Smooth muscle cell (in vitro differentiated cells): ENCODE measurements around the gene FYB1. TPM values are rescaled to one million over a fixed set of nuclear protein-coding genes. Genes with fewer than 3 reads are reported as not detected.

Source experiments
- DNase-seq: peaks from one replicate; lab custom pipeline; 2025; ENCODE audit not compliant: unreplicated experiment; lab: John Stamatoyannopoulos, UW
- H2AFZ ChIP-seq: fragments of 200-600 bp; sonication (generic); 2 replicates; pipeline ENCODE4 v1.6.0; 2016; ENCODE audit warnings: antibody characterized with exemption, low read depth, mild to moderate bottlenecking
- H3F3A ChIP-seq: fragments of 200-600 bp; sonication (generic); 2 replicates; pipeline ENCODE4 v1.6.0; 2017; ENCODE audit warnings: antibody characterized with exemption, low read depth
- H3K27ac ChIP-seq: fragments of 200-600 bp; sonication (generic); 2 replicates; pipeline ENCODE4 v1.5.1; 2016; ENCODE audit warnings: low read depth, mild to moderate bottlenecking
- H3K27me3 ChIP-seq: fragments of 200-600 bp; sonication (generic); 2 replicates; pipeline ENCODE4 v1.6.1; 2016; ENCODE audit warnings: low read depth, mild to moderate bottlenecking
- H3K36me3 ChIP-seq: fragments of 200-600 bp; sonication (generic); 2 replicates; pipeline ENCODE4 v1.5.1; 2016; ENCODE audit warnings: low read depth
- H3K4me1 ChIP-seq: fragments of 200-600 bp; sonication (generic); 2 replicates; pipeline ENCODE4 v1.5.1; 2016; ENCODE audit warnings: low read depth
- H3K4me2 ChIP-seq: fragments of 200-600 bp; sonication (generic); 2 replicates; pipeline ENCODE4 v1.6.0; 2016; ENCODE audit warnings: mild to moderate bottlenecking
- H3K4me3 ChIP-seq: fragments of 200-600 bp; sonication (generic); 2 replicates; pipeline ENCODE4 v1.5.1; 2016; ENCODE audit warnings: mild to moderate bottlenecking
- H3K79me2 ChIP-seq: fragments of 200-600 bp; sonication (generic); 2 replicates; pipeline ENCODE4 v1.6.0; 2016; ENCODE audit warnings: low read depth, mild to moderate bottlenecking
- H3K9ac ChIP-seq: fragments of 200-600 bp; sonication (generic); 2 replicates; pipeline ENCODE4 v1.6.0; 2016; ENCODE audit warnings: low read depth
- H3K9me3 ChIP-seq: fragments of 200-600 bp; sonication (generic); replicated peaks from 2 replicates; pipeline ENCODE4 v1.5.1; 2016; ENCODE audit warnings: low read depth
- H4K20me1 ChIP-seq: fragments of 200-600 bp; sonication (generic); 2 replicates; pipeline ENCODE4 v1.6.0; 2016; ENCODE audit warnings: low read depth
- CTCF ChIP-seq: fragments of 200-600 bp; sonication (generic); IDR thresholded peaks from 2 replicates; pipeline ENCODE4 v1.5.1; 2017; ENCODE audit warnings: borderline replicate concordance, mild to moderate bottlenecking, antibody characterized with exemption; ENCODE audit not compliant: insufficient read depth, poor library complexity, severe bottlenecking
- WGBS: methylation state at CpG from one replicate; pipeline ENCODE4 v1.1.7; 2016; ENCODE audit warnings: low lambda C conversion rate; 5-methylcytosine and 5-hydroxymethylcytosine counted together
- polyA plus RNA-seq: library from polyadenylated mRNA; unstranded; fragments of >200 nt; fragmentation: Nextera tagmentation; extraction: Ambion mirVana; gene quantifications from 2 replicates; pipeline ENCODE4 v1.2.1, GENCODE V29; 2016
- total RNA-seq: library from RNA; depleted of rRNA; stranded (reverse); fragments of >200 nt; gene quantifications from 2 replicates; pipeline ENCODE4 v1.2.3, GENCODE V29; 2014

Gene FYB1
- total and polyA plus RNA-seq, 2 experiments from 2014 or later, result 0.06 to 0.22 TPM

DNA sequence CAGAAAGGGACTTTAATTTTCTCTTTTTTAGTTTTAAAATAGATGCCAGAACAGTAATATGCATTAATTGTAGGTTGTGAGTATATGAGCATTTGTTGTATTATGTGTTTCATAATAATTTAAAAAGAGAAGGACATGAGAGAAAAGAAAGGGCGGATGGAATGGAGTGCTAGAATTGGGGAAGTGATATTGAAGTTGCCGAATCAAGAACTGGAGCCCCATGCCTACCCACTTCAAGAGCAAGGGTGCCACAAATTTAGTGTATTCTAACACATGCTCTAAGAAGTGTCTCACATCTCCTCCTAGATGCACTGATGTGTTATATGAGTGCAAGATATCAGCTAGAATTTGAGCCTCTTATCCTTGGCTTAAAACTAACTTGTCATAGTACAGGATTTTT is 43.6 kb upstream of the FYB1 start:
- H3K9ac ChIP-seq, result no peak overlapping the region
- H3K4me1 ChIP-seq, result no peaks in the 10 kb centered on the region
- no peaks in the 10 kb centered on the region for H3F3A ChIP-seq

DNA sequence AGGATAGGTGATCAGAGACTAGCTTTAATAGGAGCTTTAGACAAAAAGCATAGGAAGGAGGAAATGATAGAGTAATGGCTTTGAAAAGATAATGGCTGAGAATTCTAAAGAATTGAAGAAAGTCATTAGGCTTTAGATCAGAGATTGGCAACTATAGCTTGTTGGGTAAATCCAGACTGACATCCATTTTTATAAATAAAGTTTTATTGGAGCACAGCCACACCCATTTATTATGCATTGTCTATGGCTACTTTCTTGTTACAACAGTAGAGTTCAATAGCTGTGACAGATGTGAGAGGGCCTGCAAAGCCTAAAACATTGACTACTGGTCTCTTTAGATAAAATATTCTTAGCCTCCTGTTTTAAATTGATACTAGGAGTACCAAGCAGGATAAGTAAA is 40.7 kb upstream of the FYB1 start:
- no peak for DNase-seq
- Histone ChIP-seq H3K27ac (no peak overlapping the region), H3K9me3 (no peaks in the 10 kb centered on the region), H2AFZ (no peak overlapping the region), H3K4me3 (no peak overlapping the region), H3K27me3 (no peaks in the 10 kb centered on the region), H3K36me3 (no peaks in the 10 kb centered on the region), H3K9ac (no peak overlapping the region), H3K4me2 (no peak overlapping the region), H3K4me1 (no peaks in the 10 kb centered on the region), H3F3A (no peaks in the 10 kb centered on the region), H3K79me2 (no peaks in the 10 kb centered on the region), H4K20me1 (no peaks in the 10 kb centered on the region)
- TF ChIP-seq CTCF, result no peak

More for the DNA sequence above, 43.6 kb upstream of the FYB1 start:
- no peak for TF ChIP-seq CTCF
- Histone ChIP-seq H2AFZ (no peak overlapping the region), H4K20me1 (no peaks in the 10 kb centered on the region), H3K79me2 (no peaks in the 10 kb centered on the region), H3K4me3 (no peak overlapping the region), H3K27me3 (no peaks in the 10 kb centered on the region), H3K4me2 (no peak overlapping the region), H3K9me3 (no peaks in the 10 kb centered on the region), H3K27ac (no peak overlapping the region), H3K36me3 (no peaks in the 10 kb centered on the region)
- DNase-seq, result no peak
- WGBS, result 90% methylated on average over 2 of the region's 2 CpGs

GRCh38 chr5:39257554-39257953 is 38.2 kb upstream of the FYB1 start:
- Histone ChIP-seq H3K4me2 (no peak overlapping the region), H3K4me3 (no peak overlapping the region), H2AFZ (no peak overlapping the region), H3K4me1 (no peaks in the 10 kb centered on the region), H3K27ac (no peak overlapping the region), H3K36me3 (no peaks in the 10 kb centered on the region), H4K20me1 (no peaks in the 10 kb centered on the region), H3K27me3 (no peaks in the 10 kb centered on the region), H3F3A (no peaks in the 10 kb centered on the region), H3K79me2 (no peaks in the 10 kb centered on the region), H3K9ac (no peak overlapping the region), H3K9me3 (no peaks in the 10 kb centered on the region)
- no peak for TF ChIP-seq CTCF
- DNase-seq, result no peak
- WGBS, result over 99% methylated on average over 3 of the region's 3 CpGs

DNA sequence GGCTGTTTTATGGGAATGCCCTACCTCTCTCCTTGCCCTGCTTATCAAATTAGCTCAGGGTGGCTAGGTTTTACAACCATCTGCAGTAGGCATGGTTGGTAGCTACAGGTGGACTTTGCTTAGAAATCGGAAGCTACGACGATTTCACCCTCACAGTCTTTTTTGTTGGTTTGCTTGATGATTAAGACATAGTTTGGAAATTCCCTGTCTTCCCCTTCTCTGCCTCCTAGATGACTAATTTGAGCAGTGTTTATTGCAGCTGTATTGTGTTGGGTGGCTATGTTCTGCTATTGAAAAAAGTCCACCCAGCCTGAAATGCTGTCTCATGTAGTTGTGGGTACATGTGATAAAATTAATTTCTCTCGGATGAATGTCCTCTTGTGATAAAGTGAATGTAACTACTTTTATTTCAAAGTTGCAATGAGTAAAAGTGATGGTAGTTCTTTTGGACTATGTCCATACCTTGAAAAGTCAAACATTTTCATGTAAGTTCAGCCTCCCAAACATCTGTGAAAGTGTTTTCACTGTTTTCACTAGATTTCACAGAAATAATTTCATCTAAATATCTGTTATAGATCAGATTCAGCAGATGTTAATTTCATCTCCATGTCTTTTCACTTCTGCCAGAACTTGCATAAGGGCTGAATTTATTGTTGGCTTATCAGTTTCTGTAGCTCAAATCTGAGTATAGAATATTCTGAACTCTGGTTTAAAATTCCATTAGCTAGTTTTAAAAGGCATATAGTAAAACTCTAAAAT is 37.3 kb upstream of the FYB1 start:
- H3K4me3 ChIP-seq, result no peak overlapping the region
- no peak overlapping the region for H3K9ac ChIP-seq

More for the DNA sequence above, 37.3 kb upstream of the FYB1 start:
- H3K27me3 ChIP-seq, result no peaks in the 10 kb centered on the region
- DNase-seq, result no peak
- TF ChIP-seq CTCF, result no peak
- no peaks in the 10 kb centered on the region for H3K9me3 ChIP-seq
- H3F3A ChIP-seq, result no peaks in the 10 kb centered on the region
- WGBS, result 29% methylated on average over 4 of the region's 4 CpGs
- peak overlapping the region; percentile 73 for H3K4me2 ChIP-seq
- no peaks in the 10 kb centered on the region for H3K79me2 ChIP-seq
- no peaks in the 10 kb centered on the region for H3K4me1 ChIP-seq
- peak overlapping the region; percentile 38 for H3K27ac ChIP-seq
- H2AFZ ChIP-seq, result no peak overlapping the region
- no peaks in the 10 kb centered on the region for H4K20me1 ChIP-seq
- H3K36me3 ChIP-seq, result no peaks in the 10 kb centered on the region
